DMS153 treated with DMSO at 0.1 percent for 48 hours (cell line): ENCODE data around the gene CPXM2.

Experiments
- DNase-seq: peaks from one replicate; lab custom pipeline; 2025; ENCODE audit not compliant: unreplicated experiment; lab: John Stamatoyannopoulos, UW

CPXM2 gene

DNA sequence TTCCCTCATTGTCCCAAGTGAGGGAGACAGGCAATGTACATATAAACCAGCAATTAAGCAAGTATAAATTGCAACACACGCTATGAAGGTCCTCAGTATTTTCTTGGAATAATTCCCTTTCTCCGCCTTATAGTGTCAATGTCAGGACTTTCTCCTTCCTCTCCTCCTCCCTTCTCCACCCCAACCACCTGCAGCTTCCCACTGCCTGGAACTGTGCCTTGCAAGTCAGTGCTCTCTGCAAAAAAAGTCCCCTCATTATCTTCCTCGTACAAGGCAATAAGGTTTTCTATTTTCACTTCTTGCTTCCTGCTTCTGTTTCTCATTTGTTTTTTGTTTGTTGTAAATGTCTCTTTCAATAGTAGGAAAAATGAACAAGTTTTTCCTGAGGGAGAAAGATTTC lies 113.7 kb downstream of the CPXM2 start:
- DNase-seq = no peak

GRCh38 chr10:123774132-123774742 lies 117.4 kb downstream of the CPXM2 start:
- DNase-seq = no peak

DNA sequence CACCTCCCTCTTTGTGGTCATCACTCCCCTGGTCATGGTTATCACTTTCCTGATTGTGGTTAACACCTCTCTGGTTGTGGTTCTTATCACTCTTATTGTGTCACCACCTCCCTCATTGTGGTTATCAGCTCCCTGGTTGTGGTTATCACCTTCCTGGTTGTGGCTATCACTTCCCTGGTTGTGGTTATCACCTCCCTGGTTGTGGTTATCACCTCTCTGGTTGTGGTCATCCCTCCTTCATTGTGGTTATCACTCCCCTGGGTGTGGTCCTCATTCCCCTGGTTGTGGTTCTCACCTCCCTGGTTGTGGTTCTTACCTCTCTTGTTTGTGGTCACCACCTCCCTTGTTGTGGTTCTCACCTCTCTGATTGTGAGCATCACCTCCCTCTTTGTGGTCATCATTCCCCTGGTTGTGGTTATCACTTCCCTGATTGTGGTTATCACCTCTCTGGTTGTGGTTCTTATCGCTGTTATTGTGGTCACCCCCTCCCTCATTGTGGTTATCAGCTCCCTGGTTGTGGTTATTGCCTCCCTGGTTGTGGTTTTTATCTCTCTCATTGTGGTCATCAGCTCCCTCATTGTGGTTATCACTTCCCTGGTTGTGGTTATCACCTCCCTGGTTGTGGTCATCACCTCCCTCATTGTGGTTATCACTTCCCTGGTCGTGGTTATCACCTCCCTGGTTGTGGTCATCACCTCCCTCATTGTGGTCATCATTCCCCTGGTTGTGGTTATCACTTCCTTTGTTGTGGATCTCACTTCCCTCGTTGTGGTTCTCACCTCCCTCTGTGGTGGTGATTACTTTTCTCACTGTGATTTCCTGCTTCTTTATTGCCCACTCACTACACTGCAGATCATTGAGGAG lies 118.7 kb downstream of the CPXM2 start:
- DNase-seq = no peak

DNA sequence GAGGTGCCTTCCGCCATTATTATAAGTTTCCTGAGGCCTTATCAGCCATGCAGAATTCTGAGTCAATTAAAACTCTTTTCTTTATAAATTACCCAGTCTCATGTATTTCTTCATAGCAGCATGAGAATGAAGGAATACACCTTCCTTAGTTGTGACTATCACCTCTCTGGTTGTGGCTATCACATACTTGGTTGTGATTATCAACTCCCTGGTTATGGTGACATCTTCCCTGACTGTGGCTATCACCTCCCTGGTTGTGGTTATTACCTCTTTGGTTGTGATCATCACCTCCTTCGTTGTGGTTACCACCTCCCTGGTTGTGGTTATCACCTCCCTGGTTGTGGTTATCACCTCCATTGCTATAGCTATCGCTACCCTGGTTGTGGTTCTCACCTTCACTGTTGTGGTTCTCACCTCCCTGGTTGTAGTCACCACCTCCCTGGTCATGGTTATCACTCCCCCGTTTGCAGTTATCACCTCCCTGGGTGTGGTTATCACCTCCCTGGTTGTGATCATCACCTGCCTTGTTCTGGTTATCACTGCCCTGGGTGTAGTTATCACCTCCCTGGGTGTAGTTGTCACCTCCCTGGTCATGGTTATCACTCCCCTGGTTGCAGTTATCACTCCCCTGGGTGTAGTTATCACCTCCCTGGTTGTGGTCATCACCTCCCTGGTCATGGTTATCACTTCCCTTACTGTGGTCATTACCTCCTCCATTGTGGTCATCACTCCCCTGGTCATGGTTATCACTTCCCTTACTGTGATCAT lies 119.5 kb downstream of the CPXM2 start:
- DNase-seq = no peak

GRCh38 chr10:123769647-123770046 lies 122.0 kb downstream of the CPXM2 start:
- no peak for DNase-seq

GRCh38 chr10:123766761-123767160 lies 124.8 kb downstream of the CPXM2 start:
- no peak for DNase-seq

- no peak for DNase-seq
These were observed 125.6 kb downstream of the CPXM2 start for GRCh38 chr10:123766012-123766411.

- no peak for DNase-seq
These were observed 129.9 kb downstream of the CPXM2 start for GRCh38 chr10:123761666-123762230.

DNA sequence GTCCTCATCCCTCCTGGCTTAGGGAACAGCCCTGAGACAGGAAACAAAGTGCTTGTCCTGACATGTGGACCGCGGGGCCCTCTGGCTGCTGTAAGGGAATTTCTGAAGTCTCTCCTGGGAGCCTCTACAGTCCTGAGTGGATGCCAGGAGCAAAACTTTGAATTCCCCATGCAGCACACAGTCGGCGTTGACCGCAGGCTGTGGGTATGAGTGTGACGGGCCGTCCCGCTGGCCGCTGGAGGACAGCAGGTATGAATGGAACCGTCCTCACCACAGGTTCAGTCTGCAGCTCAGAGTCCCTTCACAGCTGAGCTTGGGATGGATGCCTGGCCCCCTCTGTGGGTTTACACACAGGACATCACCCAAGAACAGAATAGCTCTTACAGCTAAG lies 130.6 kb downstream of the CPXM2 start:
- DNase-seq = no peak

GRCh38 chr10:123760356-123761037 lies 131.1 kb downstream of the CPXM2 start:
- no peak for DNase-seq

DNA sequence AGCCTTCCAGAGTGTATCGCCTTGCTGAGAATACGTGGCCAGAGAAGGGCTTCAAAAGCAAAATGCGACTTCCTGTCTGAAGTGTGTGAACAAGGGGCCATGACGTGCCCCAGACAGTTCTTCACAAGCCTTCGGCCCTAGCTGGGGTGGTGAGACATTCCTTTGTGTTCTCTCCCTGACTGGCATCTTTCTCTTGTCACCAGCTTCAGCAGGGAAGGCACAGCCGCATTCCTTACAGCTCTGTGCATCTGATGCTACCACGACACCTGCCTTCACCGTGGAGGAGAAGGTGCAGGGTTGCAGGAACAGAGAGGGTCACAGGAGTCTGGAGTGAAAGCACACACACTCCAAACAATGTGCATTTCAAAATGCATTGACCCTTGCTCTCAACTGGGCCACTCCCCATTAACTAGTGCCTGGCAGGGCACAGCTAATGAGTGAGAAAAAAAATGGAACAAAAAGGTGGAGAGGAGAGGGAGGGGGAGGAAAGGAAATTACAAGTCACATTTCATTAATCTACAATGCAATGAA lies 132.0 kb downstream of the CPXM2 start:
- DNase-seq = no peak

GRCh38 chr10:123759041-123759440 lies 132.6 kb downstream of the CPXM2 start:
- DNase-seq = no peak

GRCh38 chr10:123757853-123758252 lies 133.8 kb downstream of the CPXM2 start:
- no peak for DNase-seq

- DNase-seq = no peak
These were observed 136.5 kb downstream of the CPXM2 start for GRCh38 chr10:123755061-123755460.

DNA sequence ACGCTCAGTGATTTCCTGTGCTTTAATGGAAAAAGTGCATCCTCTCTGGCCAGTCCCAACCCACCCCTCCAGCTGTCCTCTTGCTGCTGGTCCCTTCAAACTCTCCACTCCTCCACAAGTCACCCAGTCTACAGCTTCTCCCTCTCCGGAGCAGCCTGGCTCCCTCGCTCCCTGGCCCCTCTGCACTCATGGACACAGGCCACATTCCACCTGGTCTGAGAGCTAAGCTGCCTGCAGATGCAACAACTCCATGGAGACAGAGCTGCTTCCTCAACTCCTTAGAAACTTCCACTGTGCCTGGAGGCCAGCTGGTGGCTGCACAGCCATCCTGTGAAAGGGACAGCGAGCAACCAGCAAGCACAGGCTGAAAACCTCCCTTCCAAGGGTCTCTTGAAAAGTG lies 137.5 kb downstream of the CPXM2 start:
- DNase-seq = no peak

DNA sequence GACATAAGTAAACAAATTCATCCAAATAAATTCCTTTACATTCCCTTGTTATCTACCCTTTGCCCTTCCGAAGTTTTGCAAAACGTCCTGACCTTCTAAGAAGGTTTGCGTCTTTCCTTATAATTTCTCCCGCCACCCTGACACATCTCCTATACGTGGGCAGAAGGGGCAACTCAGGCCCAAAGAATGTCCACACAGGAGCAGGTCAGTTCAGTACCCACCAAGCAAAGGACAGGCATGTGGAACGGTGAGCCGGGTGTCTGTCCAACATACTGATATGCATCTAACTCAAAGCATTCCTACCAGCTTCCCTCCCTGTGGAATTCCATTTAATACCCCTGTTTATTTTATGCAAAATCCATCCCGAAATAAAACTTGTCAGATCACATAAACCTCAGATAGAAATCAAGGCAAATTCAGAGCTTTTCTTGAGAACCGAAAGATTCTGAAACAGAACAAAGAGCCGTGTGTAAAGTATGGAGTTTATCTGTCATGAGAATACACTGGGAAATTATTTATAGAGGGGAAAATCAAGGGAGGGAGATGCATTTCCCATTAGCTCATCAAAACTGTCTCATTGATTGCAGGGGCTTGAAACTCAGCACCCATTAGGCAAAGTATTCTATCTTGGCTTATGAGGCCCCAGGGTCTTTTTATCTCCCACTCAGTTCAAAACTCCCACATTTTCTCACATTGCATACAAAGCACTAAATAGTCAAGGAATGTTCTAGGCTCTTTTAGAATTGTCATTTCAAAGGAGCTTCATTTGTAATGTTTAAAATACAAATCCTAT lies 140.1 kb downstream of the CPXM2 start:
- DNase-seq = no peak

DNA sequence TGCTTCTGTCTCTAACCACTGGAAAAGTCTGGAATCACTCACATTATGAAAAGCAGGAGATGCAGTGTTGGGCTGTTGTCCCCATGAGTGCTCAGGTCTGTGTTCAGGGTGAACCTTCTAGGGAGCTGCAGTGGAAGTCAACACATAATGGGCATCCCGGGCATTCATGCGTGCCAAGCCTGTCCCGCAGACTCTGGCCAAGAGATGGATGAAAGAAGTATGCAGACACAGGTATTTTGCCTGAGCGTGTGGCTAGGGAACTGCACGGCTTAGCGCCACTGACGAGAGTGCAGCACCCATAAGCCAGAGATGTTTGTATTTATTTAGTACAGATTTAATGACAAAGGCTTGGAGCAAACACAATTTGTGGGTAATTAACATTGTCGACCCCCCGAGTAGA lies 140.7 kb downstream of the CPXM2 start:
- DNase-seq = no peak

- DNase-seq = no peak
These were observed 142.9 kb downstream of the CPXM2 start for GRCh38 chr10:123748711-123749110.

DNA sequence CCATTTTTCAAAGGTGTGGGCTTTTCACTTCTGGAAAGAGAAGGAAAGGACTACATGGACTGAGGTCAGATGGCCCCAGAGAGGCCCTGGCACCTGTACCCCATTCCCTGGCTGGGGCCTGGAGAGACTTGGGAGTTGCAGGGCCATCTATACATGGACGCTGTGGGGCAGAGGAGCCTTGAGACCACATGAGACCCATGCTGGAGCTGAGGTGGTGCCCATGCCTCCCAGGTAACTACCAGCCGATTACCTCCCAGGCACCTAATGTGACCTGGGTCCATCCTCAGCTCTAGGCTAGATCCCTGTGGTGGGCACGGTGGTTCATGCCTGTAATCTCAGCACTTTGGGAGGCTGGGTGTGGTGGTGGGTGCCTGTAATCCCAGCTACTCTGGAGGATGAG lies 144.2 kb downstream of the CPXM2 start:
- no peak for DNase-seq

GRCh38 chr10:123746942-123747341 lies 144.7 kb downstream of the CPXM2 start:
- DNase-seq = no peak
